Measurements from ENCODE around the gene KMT5B.

Gene KMT5B

DNA sequence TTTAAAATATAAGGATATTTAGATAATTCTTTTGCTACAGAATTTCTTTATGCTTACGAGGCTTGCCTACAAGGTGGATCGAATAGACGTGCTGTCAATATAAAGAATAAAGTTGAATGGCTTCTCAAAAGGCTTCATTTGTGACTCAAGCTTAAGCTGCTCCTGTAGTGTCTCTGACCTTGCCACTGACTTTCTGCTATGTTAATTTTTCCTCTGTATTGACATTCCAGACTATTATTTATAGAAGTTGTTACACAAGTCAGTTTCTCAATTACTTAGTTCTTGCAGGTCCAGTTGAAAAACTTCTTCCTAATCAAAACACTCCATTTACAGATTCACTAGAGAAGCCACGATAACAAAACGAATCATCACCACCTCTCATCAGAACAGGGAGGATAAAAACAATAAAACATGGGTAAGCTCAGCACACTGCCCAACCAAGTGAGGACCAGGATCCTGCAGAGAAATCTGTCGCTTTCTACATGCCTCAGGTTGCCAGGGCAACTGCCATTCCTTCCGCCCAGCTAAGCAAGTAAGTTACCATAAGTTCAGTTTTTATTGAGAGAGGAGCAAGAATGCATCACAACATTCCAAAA lies 52.9 kb downstream of the KMT5B start:
- Histone ChIP-seq H3K4me3 (ENCODE audit: low read depth, low read length) (no peak overlapping the region), H3K36me3 (ENCODE audit: control insufficient read depth, insufficient read depth, low read length) (peaks cover 24% of the 10 kb centered on the region), H3K27me3 (ENCODE audit: control insufficient read depth, insufficient read depth, low read length) (no peaks in the 10 kb centered on the region), H3K4me1 (ENCODE audit: control insufficient read depth, insufficient read depth, low read length) (no peaks in the 10 kb centered on the region), H3K9ac (ENCODE audit: low read depth, low read length) (no peak overlapping the region), H3K9me3 (ENCODE audit: control insufficient read depth, insufficient read depth, low read length) (no peaks in the 10 kb centered on the region), H3K27ac (ENCODE audit: low read depth, low read length) (no peak overlapping the region)

GRCh38 chr11:68159665-68160064 lies 53.4 kb downstream of the KMT5B start:
- Histone ChIP-seq H3K9ac (ENCODE audit: low read depth, low read length) (no peak overlapping the region), H3K4me3 (ENCODE audit: low read depth, low read length) (no peak overlapping the region)

GRCh38 chr11:68159161-68159560 lies 53.9 kb downstream of the KMT5B start:
- no peak overlapping the region for H3K9ac ChIP-seq (ENCODE audit: low read depth, low read length)
- no peaks in the 10 kb centered on the region for H3K4me1 ChIP-seq (ENCODE audit: control insufficient read depth, insufficient read depth, low read length)
- H3K36me3 ChIP-seq (ENCODE audit: control insufficient read depth, insufficient read depth, low read length), result peaks cover 24% of the 10 kb centered on the region
- H3K9me3 ChIP-seq (ENCODE audit: control insufficient read depth, insufficient read depth, low read length), result no peaks in the 10 kb centered on the region
- no peak overlapping the region for H3K4me3 ChIP-seq (ENCODE audit: low read depth, low read length)
- no peaks in the 10 kb centered on the region for H3K27me3 ChIP-seq (ENCODE audit: control insufficient read depth, insufficient read depth, low read length)
- H3K27ac ChIP-seq (ENCODE audit: low read depth, low read length), result no peak overlapping the region

More at GRCh38 chr11:68159665-68160064, 53.4 kb downstream of the KMT5B start:
- Histone ChIP-seq H3K27me3 (ENCODE audit: control insufficient read depth, insufficient read depth, low read length) (no peaks in the 10 kb centered on the region), H3K4me1 (ENCODE audit: control insufficient read depth, insufficient read depth, low read length) (no peaks in the 10 kb centered on the region), H3K36me3 (ENCODE audit: control insufficient read depth, insufficient read depth, low read length) (peaks cover 24% of the 10 kb centered on the region), H3K9me3 (ENCODE audit: control insufficient read depth, insufficient read depth, low read length) (no peaks in the 10 kb centered on the region), H3K27ac (ENCODE audit: low read depth, low read length) (no peak overlapping the region)

GRCh38 chr11:68158580-68158979 lies 54.5 kb downstream of the KMT5B start:
- Histone ChIP-seq H3K27me3 (ENCODE audit: control insufficient read depth, insufficient read depth, low read length) (no peaks in the 10 kb centered on the region), H3K9ac (ENCODE audit: low read depth, low read length) (no peak overlapping the region), H3K4me1 (ENCODE audit: control insufficient read depth, insufficient read depth, low read length) (no peaks in the 10 kb centered on the region), H3K36me3 (ENCODE audit: control insufficient read depth, insufficient read depth, low read length) (peaks cover 19% of the 10 kb centered on the region), H3K4me3 (ENCODE audit: low read depth, low read length) (no peak overlapping the region), H3K27ac (ENCODE audit: low read depth, low read length) (peak overlapping the region; percentile 8), H3K9me3 (ENCODE audit: control insufficient read depth, insufficient read depth, low read length) (no peaks in the 10 kb centered on the region)

- Histone ChIP-seq H3K9me3 (ENCODE audit: control insufficient read depth, insufficient read depth, low read length) (no peaks in the 10 kb centered on the region), H3K9ac (ENCODE audit: low read depth, low read length) (no peak overlapping the region), H3K36me3 (ENCODE audit: control insufficient read depth, insufficient read depth, low read length) (peaks cover 14% of the 10 kb centered on the region), H3K27ac (ENCODE audit: low read depth, low read length) (no peak overlapping the region), H3K4me1 (ENCODE audit: control insufficient read depth, insufficient read depth, low read length) (peaks cover 5% of the 10 kb centered on the region; the same call in 1 of the 2 replicates), H3K27me3 (ENCODE audit: control insufficient read depth, insufficient read depth, low read length) (no peaks in the 10 kb centered on the region), H3K4me3 (ENCODE audit: low read depth, low read length) (no peak overlapping the region)
Measured at GRCh38 chr11:68153742-68154141, 59.4 kb downstream of the KMT5B start.

DNA sequence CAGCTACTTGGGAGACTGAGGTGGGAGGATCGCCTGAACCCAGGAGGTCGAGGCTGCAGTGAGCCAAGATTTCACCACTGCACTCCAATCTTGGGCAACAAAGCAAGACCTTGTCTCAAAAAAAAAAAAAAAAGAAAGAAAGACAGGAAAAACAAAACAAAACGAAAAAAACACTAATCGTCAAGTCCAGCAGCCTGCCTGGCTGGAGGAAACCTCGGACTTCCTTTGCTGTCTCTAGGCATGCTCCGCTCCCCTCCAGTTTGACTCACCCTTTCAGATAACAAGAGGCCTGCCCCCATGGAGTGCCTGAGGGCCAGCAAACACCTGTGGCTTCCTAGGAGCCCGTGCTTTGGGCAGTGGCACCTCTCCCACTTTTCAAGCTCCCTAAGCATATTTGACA lies 63.1 kb downstream of the KMT5B start:
- H3K27me3 ChIP-seq (ENCODE audit: control insufficient read depth, insufficient read depth, low read length), result no peaks in the 10 kb centered on the region
- H3K9ac ChIP-seq (ENCODE audit: low read depth, low read length), result no peak overlapping the region

GRCh38 chr11:68149417-68149816 lies 63.7 kb downstream of the KMT5B start:
- Histone ChIP-seq H3K9ac (ENCODE audit: low read depth, low read length) (no peak overlapping the region), H3K9me3 (ENCODE audit: control insufficient read depth, insufficient read depth, low read length) (no peaks in the 10 kb centered on the region), H3K27me3 (ENCODE audit: control insufficient read depth, insufficient read depth, low read length) (no peaks in the 10 kb centered on the region), H3K27ac (ENCODE audit: low read depth, low read length) (no peak overlapping the region), H3K4me1 (ENCODE audit: control insufficient read depth, insufficient read depth, low read length) (peaks cover 5% of the 10 kb centered on the region; the same call in 1 of the 2 replicates), H3K36me3 (ENCODE audit: control insufficient read depth, insufficient read depth, low read length) (no peaks in the 10 kb centered on the region), H3K4me3 (ENCODE audit: low read depth, low read length) (no peak overlapping the region)

More for the DNA sequence above, 63.1 kb downstream of the KMT5B start:
- Histone ChIP-seq H3K4me1 (ENCODE audit: control insufficient read depth, insufficient read depth, low read length) (peaks cover 5% of the 10 kb centered on the region; the same call in 1 of the 2 replicates), H3K36me3 (ENCODE audit: control insufficient read depth, insufficient read depth, low read length) (no peaks in the 10 kb centered on the region), H3K4me3 (ENCODE audit: low read depth, low read length) (no peak overlapping the region), H3K9me3 (ENCODE audit: control insufficient read depth, insufficient read depth, low read length) (no peaks in the 10 kb centered on the region), H3K27ac (ENCODE audit: low read depth, low read length) (no peak overlapping the region)

DNA sequence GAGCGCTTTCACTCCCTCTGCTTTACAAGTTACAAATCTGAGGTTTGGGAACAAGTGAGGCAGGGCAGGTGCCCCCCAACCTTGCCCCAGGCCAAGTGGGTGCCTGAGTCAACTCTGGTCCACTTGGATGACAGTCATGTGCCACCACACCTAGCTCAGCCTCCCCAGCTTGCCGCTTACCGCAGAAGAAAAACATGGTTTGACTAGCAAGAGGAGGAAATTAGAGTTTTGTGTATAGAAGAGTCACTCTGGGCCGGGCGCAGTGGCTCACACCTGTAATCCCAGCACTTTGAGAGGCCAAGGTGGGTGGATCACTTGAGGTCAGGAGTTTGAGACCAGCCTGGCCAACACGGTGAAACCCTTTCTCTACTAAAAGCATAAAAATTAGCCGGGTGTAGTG lies 64.2 kb downstream of the KMT5B start:
- Histone ChIP-seq H3K27ac (ENCODE audit: low read depth, low read length) (no peak overlapping the region), H3K36me3 (ENCODE audit: control insufficient read depth, insufficient read depth, low read length) (no peaks in the 10 kb centered on the region)

DNA sequence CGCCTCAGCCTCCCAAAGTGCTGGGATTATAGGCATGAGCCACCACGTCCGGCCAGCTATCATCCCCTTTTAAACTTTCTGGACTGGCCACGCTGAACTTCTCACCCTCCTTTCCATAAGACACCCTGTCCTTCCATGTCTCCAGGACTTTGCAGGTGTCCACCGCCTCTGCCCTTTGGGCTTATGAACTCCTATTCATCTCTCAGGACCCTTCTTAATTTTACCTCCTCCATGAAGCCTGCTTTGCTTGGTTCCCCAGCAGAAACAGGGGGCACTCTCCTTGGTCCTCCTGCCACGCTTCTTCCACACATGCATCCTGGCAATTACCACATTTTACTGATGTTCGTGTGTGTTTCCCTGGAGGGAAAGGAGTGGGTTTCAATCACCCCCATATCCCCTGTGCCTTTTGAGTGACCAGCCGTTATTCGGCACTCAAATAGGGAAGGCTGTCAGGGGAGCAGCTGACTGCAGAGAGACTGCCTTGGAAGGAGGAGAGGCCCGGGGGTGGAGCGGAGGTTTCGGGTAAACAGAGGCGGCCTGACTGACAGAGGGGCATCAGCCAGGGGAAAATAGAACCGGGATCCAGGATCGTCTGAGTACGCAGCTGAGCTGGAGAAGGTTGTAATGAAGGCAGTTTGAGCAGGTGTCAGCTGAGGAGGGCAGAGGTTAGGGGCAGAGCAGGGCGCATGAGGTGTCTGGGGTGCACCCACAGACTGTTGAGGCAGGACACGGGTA lies 64.9 kb downstream of the KMT5B start:
- Histone ChIP-seq H3K4me3 (ENCODE audit: low read depth, low read length) (no peak overlapping the region), H3K27ac (ENCODE audit: low read depth, low read length) (no peak overlapping the region), H3K9me3 (ENCODE audit: control insufficient read depth, insufficient read depth, low read length) (no peaks in the 10 kb centered on the region), H3K4me1 (ENCODE audit: control insufficient read depth, insufficient read depth, low read length) (peaks cover 5% of the 10 kb centered on the region; the same call in 1 of the 2 replicates), H3K9ac (ENCODE audit: low read depth, low read length) (no peak overlapping the region), H3K36me3 (ENCODE audit: control insufficient read depth, insufficient read depth, low read length) (no peaks in the 10 kb centered on the region), H3K27me3 (ENCODE audit: control insufficient read depth, insufficient read depth, low read length) (no peaks in the 10 kb centered on the region)

More for the DNA sequence above, 64.2 kb downstream of the KMT5B start:
- Histone ChIP-seq H3K9me3 (ENCODE audit: control insufficient read depth, insufficient read depth, low read length) (no peaks in the 10 kb centered on the region), H3K4me1 (ENCODE audit: control insufficient read depth, insufficient read depth, low read length) (peaks cover 5% of the 10 kb centered on the region; the same call in 1 of the 2 replicates), H3K9ac (ENCODE audit: low read depth, low read length) (no peak overlapping the region), H3K4me3 (ENCODE audit: low read depth, low read length) (no peak overlapping the region), H3K27me3 (ENCODE audit: control insufficient read depth, insufficient read depth, low read length) (no peaks in the 10 kb centered on the region)

- Histone ChIP-seq H3K9me3 (ENCODE audit: control insufficient read depth, insufficient read depth, low read length) (no peaks in the 10 kb centered on the region), H3K27me3 (ENCODE audit: control insufficient read depth, insufficient read depth, low read length) (no peaks in the 10 kb centered on the region), H3K4me1 (ENCODE audit: control insufficient read depth, insufficient read depth, low read length) (peaks cover 5% of the 10 kb centered on the region; the same call in 1 of the 2 replicates), H3K27ac (ENCODE audit: low read depth, low read length) (no peak overlapping the region), H3K36me3 (ENCODE audit: control insufficient read depth, insufficient read depth, low read length) (no peaks in the 10 kb centered on the region), H3K9ac (ENCODE audit: low read depth, low read length) (no peak overlapping the region), H3K4me3 (ENCODE audit: low read depth, low read length) (no peak overlapping the region)
Measured at GRCh38 chr11:68146704-68147474, 66.2 kb downstream of the KMT5B start.
